HG03066 (cell line): ENCODE measurements around the gene ABI1.

Experiments
- ATAC-seq: cut with Tn5 transposase; IDR thresholded peaks from one replicate; pipeline ENCODE4 v1.9.1; 2021; ENCODE audit warnings: low read depth; ENCODE audit not compliant: unreplicated experiment

ABI1 gene

DNA sequence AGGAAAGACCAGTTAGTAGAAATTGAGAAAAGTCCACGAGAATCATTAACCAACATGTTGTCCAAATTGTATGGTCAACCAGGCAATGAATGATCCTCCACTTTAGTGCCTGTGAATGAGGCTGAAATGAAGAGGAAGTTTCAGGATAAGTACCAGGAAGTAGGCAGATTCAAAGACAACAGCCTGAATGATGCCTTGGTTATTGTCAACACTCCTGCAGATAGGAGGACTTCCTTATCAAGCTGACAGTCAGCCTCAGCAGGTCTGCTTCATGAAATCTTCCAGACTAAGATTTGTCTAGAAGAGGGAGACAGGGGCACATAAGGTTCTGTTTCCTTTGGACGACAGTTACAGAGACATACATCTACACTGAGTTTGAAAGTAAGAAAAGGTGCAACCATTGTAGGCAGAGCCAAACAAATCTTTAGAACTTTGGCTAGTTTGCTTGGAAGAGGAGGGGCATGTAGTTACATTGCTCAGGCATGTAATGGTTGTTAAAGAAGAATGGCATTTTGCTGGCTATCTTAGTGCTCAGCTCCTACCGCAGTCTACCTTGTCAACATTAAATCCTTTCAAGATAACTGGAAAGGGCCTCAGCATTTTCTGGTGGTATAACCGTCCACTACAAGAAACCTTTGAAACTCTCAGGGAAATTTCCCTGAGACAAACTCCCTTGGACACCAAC is 81.4 kb downstream of the ABI1 start:
- ATAC-seq, result no peak

DNA sequence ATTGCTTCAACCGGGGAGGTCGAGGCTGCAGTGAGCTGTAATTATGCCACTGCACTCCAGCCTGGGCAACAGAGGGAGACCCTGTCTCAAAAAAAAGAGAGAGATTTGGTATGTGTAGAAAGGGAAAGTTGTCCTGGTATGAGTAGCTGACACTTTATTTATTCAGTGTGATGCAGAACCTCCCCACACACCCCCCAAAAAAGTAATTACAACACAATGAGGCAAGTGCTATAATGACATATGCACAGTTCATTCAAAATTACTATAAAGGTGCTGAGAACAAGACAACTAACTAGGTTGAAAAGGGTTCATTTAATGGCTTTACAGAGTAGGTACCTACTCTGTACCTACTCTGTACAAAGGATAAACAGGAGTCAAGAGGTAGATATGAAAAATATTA is 83.1 kb downstream of the ABI1 start:
- no peak for ATAC-seq

DNA sequence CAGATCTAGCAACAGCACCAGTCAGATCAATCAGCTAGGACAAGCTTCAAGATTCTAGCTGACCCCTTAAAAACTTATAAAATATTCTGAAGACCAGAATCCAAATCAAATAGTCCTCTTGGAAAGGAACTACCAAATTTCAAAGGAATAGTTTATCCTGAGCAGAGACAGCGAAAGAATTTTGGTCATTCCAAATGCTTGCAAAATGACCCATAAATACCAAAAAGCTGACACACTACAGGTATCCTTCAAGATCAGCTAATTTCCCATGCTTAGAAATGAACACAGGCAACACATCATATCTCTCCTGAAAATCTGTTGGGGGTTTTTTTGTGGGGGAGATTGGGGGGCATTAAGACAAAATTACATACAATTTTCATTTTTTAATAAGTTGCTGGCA is 84.5 kb downstream of the ABI1 start:
- ATAC-seq, result no peak

DNA sequence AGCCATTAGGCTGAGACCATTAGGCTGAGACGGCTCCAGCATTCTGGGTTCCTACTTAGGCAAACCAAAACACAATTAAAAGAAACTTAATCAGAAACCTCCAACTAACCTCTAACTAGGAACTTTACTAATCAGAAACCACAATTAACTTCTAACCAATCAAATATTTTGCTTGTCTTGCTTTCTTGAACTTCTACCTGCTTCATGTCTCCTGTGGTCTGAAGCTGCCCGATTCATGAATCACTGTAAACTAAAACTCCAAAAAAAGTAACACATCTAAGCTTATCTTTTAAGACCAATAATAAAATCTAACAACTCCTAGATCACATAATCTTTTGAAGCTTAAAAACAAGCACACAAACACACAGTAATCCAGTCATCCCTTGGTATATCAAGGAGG is 87.1 kb downstream of the ABI1 start:
- no peak for ATAC-seq

DNA sequence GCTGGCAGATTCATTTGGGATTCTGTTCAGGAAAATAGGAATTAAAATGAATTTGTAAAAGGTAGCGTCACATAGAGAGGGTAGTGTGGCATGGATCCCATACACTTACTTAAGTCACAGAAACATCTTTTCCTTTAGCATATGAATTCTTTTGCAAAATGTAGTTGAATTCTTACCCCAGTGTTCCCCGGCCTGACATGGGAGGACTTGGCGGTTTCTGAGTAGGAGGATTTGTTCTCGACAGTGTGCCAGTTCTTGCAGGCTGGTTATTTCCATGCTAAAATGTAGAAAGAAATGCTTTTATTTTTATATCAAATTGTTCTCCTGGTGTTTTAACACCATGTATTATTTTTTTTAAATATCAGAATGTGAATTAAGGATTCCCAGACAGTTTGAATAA is 90.7 kb downstream of the ABI1 start:
- no peak for ATAC-seq

DNA sequence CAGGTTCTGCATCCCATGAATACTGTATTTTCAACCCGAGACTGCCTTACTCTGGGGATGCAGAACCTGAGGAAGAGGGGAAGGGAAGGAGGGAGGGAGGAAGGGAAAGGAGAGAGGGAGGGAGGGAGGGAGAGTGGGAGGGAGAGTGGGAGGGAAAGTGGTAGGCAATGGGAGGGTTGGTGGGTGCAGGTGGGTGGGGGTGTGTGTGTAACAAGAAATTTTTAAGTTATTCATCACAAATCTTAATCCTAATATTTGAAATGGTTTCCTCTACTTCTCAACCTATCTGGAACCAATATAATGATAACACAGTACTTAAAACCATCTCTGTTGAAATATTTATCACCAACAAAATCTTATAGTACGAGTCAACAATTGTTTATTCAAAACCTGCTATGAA is 95.2 kb downstream of the ABI1 start:
- no peak for ATAC-seq

DNA sequence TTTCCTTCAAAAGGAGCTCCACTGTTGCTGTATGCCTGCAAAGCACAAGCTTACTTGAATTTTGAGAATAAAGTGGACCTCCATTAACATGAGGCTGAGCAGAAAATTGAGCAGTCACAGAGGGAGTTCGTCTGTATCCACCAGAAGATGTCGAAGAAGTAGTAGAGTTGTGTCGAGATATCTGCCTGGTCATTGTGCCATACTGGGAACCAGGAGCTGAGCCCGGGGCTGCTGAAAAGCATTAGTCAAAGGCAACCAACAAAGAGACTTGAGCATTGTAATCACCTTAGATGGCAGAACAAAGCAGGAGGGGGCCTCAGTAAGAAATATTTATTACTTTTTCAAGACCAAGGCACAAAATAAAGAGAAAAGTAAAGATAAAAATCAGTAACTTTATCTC is 101.8 kb downstream of the ABI1 start:
- no peak for ATAC-seq

DNA sequence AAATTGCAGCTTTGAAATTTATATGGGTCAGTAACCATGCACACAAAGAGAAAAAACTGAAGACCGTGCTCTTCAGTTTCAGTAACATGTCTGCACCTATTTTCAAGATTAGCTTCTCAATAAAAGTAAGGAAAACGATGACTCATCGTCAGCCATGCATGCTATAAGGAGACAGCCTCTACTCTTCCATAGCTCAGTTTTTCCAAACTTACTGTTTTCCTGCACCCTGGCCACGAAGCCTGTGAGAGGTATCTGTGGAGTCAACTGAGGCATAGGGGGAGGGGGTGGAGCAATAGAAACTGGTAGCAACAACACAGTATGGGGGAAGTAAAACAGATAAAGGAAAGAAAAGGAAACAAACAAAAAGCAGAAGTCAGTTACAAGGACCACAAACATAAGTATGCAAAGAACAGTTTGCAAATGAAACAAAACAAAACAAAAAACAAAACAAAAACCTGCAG is 105.3 kb downstream of the ABI1 start:
- peak; percentile 95 for ATAC-seq

DNA sequence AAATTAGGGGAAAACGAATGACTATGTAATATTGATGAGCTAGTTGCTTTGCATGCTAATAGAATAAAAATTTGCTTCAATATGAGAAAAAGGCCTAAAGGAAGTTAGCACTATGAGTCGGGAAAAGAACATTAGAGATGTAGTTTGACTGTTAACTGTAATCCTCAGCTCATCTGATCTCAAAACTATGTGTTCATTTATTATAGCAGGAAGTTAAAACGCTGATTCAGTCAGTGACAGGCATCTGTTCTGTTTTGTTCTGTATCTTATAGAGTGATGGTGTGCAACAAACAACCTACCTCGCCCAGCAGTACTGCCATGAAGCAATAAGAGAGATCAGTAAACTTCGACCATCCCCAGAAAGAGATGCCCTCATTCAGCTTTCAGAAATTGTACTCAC is 114.7 kb downstream of the ABI1 start:
- ATAC-seq, result no peak

DNA sequence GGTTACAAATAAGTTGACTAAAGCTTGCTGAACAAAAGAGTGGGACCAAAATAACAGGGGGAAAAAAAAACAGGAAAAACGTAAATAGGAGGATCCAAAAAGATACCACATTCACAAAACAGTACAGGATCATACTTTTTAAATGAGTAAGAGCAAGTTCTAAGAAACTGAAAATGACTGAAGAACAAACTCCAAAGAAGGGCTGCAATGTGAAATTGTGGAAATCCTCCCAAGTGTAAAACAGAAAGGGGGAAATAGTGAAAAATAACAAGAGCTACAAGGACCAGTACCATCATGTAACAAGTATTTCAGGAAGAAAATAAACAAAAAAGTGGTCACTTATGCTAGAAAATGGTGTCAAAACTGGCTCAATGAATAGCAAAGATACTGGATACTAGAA is 116.9 kb downstream of the ABI1 start:
- ATAC-seq, result no peak

DNA sequence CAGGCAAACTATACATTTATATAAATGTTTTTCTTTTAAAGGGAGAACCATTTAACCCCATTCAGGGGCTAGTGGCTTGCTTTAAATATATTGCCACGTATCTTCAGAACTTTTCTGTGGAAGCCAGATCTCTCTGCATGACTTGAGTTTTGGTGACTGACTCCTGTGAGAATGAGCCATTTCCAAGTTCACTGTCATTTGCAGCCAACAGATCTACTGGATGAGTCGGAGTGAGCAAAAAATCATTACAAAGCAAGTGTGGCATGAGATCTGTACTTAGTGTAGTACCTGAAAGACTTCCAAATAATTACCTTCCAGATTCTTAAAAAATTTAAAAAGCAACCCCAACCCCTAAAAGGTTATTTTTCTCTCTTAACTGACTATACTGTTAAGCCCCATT is 117.7 kb downstream of the ABI1 start:
- ATAC-seq, result no peak

DNA sequence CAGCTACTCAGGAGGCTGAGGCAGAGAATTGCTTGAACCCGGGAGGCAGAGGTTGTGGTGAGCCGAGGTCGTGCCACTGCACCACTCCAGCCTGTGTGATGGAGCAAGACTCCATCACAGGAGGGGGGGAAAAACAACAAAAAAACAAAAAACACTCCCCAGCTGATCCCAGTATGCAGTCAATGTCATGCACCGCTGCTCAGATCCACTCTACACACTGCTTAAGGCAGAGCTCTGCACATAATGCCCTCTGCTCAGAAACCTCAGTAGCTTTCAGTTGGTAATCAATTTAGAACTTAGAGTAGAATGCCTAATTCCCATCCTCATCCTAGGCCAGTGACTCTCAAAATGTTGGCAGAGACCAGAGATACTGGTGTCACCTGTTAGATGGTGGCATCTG is 119.4 kb downstream of the ABI1 start:
- ATAC-seq, result no peak

DNA sequence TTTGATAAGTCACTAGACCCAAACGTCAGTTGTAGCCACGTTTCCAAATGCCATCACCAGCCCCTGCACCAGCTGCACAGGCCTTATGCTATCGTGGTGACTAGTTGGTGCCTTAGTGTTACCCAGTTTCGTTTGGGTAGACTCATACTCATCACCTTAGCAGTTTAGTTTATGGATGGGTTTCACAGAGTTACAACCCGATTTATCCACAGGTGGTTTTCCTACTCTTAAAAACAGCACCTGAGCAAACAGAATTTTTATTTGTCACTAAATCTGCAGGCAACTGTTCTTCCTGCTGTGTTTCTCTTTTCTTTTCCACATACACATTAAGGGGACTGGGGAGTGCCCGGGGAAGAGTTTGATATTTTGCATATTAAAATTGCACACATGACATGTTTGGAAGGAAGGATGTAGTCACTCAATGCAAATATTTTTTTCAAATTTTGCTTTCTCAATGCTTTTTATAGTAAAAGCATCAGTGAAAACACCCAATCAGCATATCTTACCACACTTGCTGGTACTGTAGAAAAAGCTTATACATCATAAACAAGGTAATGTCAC is 121.6 kb downstream of the ABI1 start:
- ATAC-seq, result peak; percentile 29

DNA sequence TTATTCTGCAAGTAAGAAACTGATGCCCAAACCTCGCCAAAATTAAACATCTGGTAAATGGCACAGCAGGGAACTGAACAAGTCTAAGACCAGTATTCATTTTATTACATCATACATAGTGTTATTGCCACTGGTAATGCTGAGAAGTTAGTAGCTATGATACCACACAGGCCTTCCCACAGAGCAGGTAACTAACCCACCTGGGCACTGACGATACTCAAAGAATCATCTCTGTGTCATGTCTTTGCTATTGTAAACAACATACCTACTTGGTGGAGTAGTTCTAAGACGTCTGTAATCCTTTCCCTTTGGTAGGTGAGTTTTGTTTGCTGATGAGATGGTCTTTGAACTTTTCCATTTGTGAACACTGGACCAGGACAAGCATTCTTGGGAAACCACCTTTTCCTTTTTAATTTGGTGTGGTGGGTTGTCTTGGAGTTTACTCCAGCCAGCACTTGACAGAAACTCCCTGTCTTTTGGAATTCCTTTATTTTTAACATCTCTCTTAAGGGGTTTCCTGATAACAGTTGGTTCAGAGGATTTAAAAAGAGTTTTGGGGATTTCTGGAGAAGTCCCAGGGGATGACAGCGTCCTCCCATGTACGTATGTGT is 122.4 kb downstream of the ABI1 start:
- no peak for ATAC-seq

DNA sequence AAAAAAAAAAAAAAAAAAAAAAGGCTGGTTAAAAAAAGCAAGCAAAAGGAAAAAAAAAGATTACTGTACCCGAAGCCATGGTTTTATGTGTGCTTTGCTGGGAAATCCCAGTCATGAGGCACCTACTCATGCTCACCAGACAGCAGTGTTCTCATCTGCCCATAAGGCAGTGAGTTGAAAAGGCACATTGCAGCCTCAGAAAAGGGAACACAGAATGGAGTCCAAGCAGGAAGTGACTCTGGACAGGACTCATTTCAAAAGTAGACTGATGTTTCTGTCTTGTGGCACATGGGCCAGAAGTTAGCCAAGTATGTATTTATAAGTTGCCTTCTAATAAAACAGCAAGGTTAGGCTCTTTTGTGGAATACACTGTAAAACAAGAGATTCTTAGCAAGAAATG is 123.0 kb downstream of the ABI1 start:
- ATAC-seq, result peak; percentile 71

DNA sequence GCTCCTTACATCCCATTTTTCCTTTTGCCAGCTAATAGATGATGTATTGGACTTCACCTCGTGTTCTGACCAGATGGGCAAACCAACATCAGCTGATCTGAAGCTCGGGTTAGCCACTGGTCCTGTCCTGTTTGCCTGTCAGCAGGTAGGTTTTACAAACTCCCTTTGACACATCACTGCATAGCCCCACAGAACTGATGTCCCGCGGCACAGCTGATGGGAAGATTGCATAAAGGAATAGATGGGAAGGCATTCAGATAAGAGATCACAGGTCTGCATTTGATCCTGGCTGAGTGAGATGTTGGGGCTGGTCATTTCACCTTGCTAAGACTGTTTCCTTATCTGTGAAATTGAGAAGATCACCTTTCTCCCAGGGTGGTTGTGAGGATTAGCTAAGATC is 125.3 kb downstream of the ABI1 start:
- no peak for ATAC-seq

DNA sequence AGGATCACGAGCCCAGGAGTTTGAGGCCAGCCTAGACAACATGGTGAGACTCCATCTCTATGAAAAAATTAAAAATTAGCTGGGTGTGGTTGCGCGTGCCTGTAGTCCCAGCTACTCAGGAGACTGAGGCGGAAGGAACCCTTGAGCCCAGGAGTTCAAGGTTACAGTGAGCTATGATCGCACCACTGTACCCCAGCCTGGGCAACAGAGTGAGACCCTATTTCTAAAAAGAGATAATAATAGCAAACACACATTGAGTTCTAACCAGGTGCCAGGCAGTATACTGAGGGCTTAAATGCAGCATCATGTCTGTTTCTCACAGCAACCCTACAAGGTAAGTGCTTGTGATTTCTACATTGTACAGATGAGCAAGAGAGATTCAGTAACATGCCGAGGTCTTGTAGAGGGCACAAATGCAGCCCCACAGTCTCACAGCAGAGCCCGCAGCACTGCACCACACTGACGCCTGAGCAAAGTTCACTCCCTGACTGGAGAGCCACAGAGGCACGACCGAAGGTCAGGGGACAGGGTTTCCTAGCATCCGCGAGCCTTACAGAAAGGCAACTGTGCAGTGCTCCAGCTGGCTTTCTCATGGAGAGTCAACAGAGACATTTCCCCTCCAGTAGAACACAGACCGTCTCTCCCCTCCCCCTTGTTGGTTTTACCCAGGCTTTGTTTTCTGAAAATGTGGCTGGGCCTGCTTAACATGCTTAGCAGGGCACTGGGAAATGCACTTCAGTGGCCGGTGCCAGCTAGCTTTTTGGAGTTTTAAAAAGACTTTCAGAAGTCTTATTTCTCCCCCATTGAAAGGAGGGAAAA is 126.8 kb downstream of the ABI1 start:
- no peak for ATAC-seq

DNA sequence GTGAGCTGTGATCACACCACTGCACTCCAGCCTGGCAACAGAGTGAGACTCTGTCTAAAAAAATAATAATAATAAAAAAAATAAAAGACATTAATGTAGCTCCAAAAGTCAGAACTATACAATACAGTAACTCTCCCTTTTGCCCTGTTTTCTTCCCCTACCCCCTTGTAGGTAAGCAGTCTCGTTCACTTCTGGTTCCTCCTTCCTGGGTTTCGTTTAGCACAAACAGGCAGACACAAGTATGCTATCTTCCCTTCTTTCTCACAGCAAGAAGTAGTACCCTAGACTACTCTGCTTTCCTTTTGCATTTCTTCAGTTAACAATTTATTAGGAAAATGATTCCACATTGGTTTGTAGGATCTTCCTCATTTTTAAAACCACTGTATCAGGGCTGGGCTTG is 130.2 kb downstream of the ABI1 start:
- no peak for ATAC-seq

DNA sequence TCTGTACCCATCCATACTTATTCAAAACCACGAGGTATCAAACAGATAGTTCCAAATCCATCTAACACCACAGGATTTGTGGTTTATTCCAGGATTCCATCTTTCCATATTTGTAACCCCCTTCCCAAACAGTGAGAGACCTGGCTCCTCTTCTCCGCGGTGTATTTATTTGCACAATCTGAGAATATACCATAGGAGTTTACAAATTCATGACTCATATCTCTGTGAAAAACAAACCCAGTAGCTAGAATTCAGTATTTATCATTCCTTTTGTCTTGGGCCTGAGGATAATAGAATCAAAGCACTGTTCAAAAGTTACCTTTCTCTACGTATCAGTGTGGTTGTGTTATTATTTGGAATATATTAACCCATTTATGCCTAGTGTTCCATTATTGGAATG is 131.4 kb downstream of the ABI1 start:
- ATAC-seq, result no peak

DNA sequence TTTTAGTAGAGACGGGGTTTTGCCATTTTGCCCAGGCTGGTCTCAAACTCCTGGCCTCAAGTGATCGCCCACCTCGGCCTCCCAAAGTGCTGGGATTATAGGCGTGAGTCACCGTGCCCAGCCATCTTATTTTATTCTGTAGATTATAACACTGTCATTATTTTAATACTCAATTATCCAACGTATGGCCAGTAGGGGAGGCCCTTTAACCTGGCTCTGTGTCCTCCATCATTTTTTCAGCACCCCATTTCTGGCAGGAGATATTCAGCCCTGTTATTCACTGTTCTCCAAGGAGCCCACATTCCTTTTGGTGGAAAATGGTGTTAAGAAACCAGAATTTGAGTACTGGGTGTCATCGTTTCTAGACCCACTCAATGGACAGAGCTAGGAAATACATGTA is 131.8 kb downstream of the ABI1 start:
- no peak for ATAC-seq

DNA sequence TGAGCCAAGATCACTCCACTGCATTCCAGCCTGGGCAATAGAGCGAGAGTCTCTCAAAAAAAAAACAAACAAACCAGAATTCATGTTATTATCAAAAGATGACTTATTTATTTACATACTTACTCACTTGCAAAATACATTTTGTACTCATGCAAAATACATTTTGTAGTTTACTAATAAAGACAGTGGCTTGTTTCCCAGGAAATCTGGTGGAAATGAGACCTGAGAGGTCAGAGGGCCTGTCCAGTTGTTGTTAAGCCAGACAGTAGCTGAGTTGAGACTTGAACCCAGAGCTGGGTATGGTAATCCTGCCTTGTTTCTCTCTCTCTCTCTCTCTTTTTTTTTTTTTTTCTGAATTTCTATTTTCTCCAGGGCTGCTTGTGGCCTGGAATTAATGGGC is 133.8 kb downstream of the ABI1 start:
- no peak for ATAC-seq
